ENCODE data around the gene NFIA.

Gene NFIA

GRCh38 chr1:61149010-61149860, 66.9 kb downstream of the NFIA start (continued):
- no peak for TF ChIP-seq ZSCAN4 (tag by site-specific recombination; IDR thresholded peaks at IDR 0.05)
- TF ChIP-seq ZNF544 (tag by site-specific recombination; IDR thresholded peaks at IDR 0.05), result no peak
- no peak for TF ChIP-seq ZNF23 (tag by site-specific recombination; IDR thresholded peaks at IDR 0.05; ENCODE audit: borderline replicate concordance)
- TF ChIP-seq ZBTB8A (tag by site-specific recombination; IDR thresholded peaks at IDR 0.05), result no peak
- TF ChIP-seq ZNF621 (tag by site-specific recombination; IDR thresholded peaks at IDR 0.05), result no peak
- TF ChIP-seq ZNF704 (tag by site-specific recombination; IDR thresholded peaks at IDR 0.05), result no peak
- TF ChIP-seq ZNF184 (tag by site-specific recombination; IDR thresholded peaks at IDR 0.05), result no peak
- TF ChIP-seq SP7 (tag by site-specific recombination; IDR thresholded peaks at IDR 0.05), result peak; percentile 58; the same call in 1 of the 2 replicates
- TF ChIP-seq ZNF324 (tag by site-specific recombination; IDR thresholded peaks at IDR 0.05), result 0 out of 2 replicates have a peak, but pooled peaks have one; percentile 48
- TF ChIP-seq ZNF398 (tag by site-specific recombination; IDR thresholded peaks at IDR 0.05), result no peak
- TF ChIP-seq ZNF549 (tag by site-specific recombination; IDR thresholded peaks at IDR 0.05), result no peak
- no peak for TF ChIP-seq ZNF416 (tag by site-specific recombination; IDR thresholded peaks at IDR 0.05)
- no peak for TF ChIP-seq YY2 (tag by site-specific recombination; IDR thresholded peaks at IDR 0.05)
- no peak for TF ChIP-seq ZNF785 (tag by site-specific recombination; IDR thresholded peaks at IDR 0.05)
- TF ChIP-seq KLF7 (tag by site-specific recombination; IDR thresholded peaks at IDR 0.05; ENCODE audit: borderline replicate concordance), result no peak
- TF ChIP-seq ZNF501 (tag by site-specific recombination; IDR thresholded peaks at IDR 0.05), result no peak
- peak; percentile 92 for TF ChIP-seq ZNF664 (tag by site-specific recombination; IDR thresholded peaks at IDR 0.05)
- peak; percentile 96 for TF ChIP-seq ZNF792 (tag by site-specific recombination; IDR thresholded peaks at IDR 0.05)
- TF ChIP-seq TSHZ1 (tag by site-specific recombination; IDR thresholded peaks at IDR 0.05; ENCODE audit: borderline replicate concordance), result 0 out of 2 replicates have a peak, but pooled peaks have one; percentile 18
- no peak for TF ChIP-seq ZNF518A (tag by site-specific recombination; conservative IDR thresholded peaks at IDR 0.05; ENCODE audit: low read depth)
- TF ChIP-seq ZNF26 (tag by site-specific recombination; IDR thresholded peaks at IDR 0.05), result no peak
- no peak; the same call in 1 of the 2 replicates for TF ChIP-seq ZNF449 (tag by site-specific recombination; IDR thresholded peaks at IDR 0.05)
- TF ChIP-seq ZNF768 (tag by site-specific recombination; IDR thresholded peaks at IDR 0.05), result peak; percentile 97

Data from HEK293 (cell line).